Testis (tissue), 2 donors: ENCODE results near the gene SMARCE1.

Experiments
- POLR2A ChIP-seq: fragments of 450-650 bp; IDR thresholded peaks from one replicate; pipeline ENCODE4 v1.6.1; 2017; ENCODE audit warnings: antibody characterized with exemption, mild to moderate bottlenecking, moderate library complexity
- TF ChIP-seq, protein P1 (sequence below), 3 experiments: fragments of 450-650 bp in 2 of 3; fragments of 200-600 bp in 1 of 3; sonication (generic) in 1 of 3; IDR thresholded peaks; one replicate each; pipeline ENCODE4 v1.5.1; 2016 to 2019; ENCODE audit warnings: antibody characterized with exemption in 3 of 3, mild to moderate bottlenecking in 2 of 3, moderate library complexity in 1 of 3

DNA sequence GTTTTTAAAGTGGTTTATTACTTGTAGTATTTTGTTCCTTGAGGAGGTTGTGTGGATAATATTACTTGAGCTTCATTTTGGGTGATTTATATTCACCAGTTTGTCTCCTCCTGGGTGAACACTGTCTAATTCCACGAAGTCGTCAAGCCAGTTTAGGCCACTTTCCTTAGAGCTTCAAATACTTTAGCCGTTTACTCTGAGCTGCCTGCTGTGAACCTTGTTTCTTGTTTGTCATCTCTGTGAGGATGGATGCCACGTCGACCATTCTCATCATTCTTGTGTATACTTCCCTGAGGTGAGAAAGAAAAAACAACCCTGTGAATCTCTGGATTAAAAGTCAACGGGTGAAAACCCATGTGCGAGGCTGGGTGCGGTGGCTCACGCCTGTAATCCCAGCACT, 47.0 kb upstream of the SMARCE1 start:
- TF ChIP-seq, protein P1, sequence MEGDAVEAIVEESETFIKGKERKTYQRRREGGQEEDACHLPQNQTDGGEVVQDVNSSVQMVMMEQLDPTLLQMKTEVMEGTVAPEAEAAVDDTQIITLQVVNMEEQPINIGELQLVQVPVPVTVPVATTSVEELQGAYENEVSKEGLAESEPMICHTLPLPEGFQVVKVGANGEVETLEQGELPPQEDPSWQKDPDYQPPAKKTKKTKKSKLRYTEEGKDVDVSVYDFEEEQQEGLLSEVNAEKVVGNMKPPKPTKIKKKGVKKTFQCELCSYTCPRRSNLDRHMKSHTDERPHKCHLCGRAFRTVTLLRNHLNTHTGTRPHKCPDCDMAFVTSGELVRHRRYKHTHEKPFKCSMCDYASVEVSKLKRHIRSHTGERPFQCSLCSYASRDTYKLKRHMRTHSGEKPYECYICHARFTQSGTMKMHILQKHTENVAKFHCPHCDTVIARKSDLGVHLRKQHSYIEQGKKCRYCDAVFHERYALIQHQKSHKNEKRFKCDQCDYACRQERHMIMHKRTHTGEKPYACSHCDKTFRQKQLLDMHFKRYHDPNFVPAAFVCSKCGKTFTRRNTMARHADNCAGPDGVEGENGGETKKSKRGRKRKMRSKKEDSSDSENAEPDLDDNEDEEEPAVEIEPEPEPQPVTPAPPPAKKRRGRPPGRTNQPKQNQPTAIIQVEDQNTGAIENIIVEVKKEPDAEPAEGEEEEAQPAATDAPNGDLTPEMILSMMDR (IDR thresholded peaks at IDR 0.05), result no peak
- TF ChIP-seq POLR2A, result no peak
